Dedifferentiated amniotic fluid mesenchymal stem cell (primary cell): ENCODE measurements around the gene CNBD2.
A peak's percentile ranks its signal among the peaks of the same experiment; 100 is the strongest.
"Not testable (repeated sequence)": the region's sequence is repeated elsewhere in the genome, so short reads cannot be mapped to it uniquely, and the experiment has no call there.

Experiments used
- DNase-seq: peaks from one replicate; pipeline ENCODE4 v3.0.0-alpha.2; 2016; ENCODE audit errors: extremely low spot score

Gene CNBD2

DNA sequence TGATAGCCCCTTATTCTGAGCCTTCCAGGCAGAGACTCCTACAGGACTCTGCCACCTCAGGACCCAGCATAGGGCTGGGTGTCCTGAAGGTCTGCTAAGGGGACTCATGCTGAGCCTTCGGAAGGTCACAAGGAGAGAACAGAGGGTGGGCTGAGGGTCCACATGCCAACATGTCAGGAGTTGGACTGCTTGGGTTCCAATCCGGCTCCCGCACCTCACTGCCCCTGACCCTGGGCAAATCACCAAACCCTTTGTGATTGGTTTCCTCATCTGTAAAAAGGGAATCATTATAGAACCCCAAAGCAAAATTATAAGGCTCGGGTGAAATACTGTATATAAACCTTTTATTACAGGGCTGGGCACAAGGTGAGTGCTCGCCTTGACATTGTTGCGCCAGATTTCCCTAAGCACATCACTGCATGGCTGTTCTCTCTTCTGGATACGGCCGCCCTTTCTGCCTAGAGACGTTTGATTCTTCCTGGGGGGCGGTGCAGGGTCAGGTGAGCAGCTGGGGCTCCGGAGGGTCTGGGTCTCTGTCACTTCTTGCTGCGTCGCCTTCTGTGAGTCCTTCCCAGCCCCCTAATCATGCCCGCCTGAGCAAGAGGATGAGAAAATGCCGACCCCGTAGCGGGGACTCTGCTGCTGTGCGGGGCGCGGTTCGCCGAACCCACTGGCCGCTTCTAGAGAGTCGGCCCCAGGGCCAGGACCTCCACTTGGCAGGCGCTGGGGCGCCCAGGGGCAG lies 95.7 kb downstream of the CNBD2 start:
- no peak for DNase-seq

DNA sequence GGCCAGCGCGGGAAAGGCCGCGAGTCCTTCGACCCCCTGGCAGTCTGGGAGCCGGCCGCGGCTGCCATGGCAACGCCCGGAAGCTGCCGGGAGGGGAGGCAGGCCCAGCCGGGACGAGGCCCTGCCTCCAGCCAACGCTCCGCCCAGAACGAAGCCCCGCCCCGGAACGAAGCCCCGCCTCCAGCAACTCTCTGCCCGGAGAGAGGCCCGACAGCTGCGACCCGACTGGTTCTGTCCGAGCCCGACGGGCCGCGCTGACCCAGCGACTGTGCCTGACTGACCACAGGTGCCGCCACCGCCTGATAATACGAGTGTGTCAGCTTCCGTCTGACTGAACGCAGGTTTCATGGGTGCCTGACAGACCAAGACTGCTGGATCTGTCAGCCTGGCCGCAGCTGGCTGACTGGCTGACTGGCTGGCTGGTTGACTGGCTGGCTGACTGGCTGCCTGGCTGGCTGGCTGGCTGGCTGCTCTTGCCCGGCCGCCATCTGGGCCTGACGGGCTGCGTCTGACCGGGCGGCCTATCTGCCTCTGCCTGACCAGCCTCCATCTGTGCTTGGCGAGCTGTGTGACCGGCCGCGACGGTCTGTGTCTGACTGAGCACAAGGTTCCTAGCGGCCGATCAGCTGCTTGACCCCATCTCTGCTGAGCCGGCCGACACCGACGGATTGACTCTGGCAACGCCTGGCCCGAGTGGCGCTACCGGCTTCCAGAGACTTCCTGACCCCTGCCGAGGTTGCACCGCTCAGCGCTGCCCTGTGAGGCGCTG lies 96.5 kb downstream of the CNBD2 start:
- DNase-seq = peak; percentile 85

DNA sequence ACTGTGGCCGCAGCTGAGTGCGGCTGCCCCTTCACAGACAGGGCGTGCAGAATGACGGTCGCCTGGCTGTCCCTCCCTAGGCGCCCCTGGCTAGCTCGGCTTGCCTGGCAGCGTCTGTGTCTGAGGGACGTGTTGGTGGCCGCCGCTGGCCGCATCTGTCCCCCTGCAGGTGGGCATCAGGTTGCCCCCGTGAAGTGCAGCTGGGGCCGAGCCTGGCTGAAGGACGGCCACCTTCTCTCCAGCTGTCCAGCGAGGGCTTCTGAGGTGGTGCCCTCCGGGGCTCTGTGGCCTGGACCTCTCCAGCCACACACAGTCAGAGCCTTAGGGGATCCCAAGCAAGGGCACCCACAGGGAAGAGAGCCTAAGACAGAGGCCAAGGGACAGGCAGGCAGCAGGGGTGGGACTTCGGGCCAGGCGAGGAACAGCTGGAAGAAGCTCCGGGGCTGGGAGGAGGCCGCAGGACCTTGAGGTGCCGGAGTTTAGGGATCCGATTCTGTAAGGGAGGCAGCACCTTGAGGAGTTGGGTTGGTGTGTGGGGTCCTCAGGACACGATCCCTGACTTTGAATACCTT lies 97.1 kb downstream of the CNBD2 start:
- no peak for DNase-seq

DNA sequence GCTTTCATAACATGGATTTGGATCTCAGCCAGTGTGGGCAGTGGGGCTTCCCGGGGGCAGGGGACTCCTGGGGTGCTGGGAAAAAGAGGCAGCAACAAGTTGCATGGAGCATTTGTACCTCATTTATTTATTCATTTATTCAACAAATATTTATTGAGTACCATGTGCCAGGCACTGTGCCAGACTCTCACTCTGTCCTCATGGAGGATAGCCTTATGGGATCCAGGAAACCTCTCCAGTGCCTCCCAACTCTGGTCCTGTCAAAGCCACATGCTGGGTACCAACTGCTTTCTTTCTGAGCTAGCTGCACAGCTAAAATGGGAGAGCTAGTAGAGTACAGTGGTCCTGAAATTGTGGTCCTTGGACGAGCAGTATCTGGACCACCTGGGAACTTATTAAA lies 98.4 kb downstream of the CNBD2 start:
- DNase-seq = no peak

DNA sequence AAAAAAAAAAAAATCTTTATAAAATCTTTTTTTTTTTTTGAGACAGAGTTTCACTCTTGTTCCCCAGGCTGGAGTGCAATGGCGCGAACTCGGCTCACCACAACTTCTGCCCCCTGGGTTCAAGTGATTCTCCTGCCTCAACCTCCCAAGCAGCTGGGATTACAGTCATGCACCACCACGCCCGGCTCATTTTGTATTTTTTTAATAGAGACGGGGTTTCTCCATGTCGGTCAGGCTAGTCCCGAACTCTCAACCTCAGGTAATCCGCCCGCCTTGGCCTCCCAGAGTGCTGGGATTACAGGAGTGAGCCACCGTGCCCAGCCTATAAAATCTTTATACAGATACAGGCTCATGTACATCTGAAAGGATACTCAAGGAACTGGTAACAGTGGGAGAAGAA lies 100.1 kb downstream of the CNBD2 start:
- not testable (repeated sequence) for DNase-seq

DNA sequence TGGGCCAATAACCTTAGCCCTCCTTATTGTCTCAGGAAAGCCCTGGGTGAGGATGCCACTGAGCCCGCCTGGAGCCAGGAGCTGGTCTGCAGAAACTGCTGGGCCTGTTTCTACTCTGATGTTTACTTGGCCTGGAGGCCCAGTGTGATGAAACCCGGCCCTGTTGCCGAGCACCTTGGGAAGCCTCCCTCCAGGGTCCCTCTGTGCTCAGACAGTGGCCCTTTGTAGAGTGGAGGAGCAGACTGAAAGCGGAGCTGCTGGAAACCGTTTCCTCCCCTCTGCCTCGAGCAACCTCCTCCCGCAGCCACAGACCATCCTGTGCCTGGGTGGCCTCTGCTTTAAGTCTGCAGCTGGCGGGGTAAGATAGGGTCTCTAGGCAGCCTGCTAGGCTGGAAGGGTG lies 102.1 kb downstream of the CNBD2 start:
- no peak for DNase-seq

DNA sequence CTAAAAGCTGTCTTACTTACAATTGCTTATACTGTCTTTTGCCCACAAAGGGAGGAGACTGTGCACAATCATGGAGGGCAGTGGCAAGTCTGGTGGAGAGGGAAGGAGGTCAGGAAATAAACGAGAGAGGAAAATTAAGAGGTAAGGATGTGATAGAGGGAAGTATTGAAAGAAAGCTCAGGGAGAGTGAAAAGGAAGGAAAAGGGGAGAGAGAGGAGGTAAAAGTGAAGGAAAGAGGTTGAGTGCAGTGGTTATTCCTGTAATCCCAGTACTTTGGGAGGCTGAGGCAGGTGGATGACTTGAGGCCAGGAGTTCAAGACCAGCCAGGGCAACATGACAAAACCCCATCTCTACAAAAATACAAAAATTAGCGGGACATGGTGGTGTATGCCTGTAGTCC lies 103.5 kb downstream of the CNBD2 start:
- no peak for DNase-seq

DNA sequence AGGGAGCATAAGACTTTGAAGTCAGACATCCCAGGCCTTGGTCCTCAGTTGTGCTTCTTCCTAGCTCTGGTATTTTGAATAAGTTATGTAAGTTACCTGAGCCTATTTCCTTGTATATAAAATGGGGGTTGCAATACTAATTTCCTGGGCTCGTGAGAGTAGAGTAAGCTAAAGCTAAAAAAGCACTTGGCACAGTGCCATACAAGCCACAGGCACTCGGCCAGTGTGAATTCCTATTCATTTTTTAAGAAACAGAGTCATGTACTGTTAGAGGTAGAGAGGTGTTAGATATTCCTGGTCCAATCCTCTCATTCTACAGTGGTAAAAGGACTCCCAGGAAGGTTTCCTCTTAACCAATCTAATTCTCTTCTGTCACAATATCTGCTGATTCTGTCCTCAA lies 106.6 kb downstream of the CNBD2 start:
- no peak for DNase-seq

DNA sequence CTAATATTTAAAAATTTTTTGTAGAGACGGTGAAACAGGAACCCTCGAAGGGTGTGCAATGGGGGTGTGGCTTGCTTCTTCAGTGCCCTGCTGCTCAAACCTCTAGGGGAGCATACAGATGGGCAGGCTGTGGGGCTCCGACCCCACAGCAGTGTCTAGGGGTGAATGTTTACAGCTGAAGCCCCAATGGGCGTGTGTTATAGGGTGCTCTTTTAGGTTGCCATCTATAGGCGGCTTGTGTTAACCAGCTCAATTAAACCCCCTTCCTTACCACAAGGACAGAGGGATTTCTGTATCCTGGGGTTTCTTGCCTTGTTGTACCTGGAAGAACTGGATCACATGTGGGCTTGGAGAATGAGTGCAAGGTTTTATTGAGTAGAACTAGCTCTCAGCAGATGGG lies 109.4 kb downstream of the CNBD2 start:
- not testable (repeated sequence) for DNase-seq

DNA sequence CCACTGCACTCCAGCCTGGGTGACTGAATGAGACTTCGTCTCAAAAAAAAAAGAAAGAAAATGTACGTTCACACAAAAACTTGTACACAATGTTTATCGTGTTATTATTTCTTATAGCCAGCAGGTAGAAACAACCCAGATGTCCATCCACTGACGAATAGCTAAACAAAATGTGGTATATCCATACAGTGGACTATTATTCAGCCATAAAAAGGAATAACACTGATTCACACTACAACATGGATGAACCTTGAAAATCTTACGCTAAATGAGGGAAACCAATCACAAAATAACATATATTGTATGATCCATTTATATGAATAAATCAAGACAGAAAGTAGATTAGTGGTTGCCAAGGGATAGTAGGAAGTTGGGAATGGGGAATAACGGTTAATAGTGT lies 111.1 kb downstream of the CNBD2 start:
- no peak for DNase-seq

DNA sequence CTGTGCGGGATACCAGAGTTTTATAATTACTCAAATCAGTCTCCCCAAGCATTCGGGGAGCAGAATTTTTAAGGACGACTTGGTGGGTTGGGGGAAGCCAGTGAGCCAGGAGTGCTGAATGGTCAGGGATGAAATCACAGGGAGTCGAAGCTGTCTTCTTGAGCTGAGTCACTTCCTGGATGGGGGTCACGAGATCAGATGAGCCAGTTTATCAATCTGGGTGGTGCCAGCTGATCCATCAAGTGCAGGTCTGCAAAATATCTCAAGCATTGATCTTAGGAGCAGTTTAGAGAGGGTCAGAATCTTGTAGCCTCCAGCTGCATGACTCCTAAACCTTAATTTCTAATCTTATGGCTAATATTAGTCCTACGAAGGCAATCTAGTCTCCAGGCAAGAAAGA lies 111.6 kb downstream of the CNBD2 start:
- not testable (repeated sequence) for DNase-seq
